A549 (cell line): ENCODE measurements around the gene KCNG2. TPM values are rescaled to one million over a fixed set of nuclear protein-coding genes. Genes with fewer than 3 reads are reported as not detected.

Experiments
- ATAC-seq, 2 experiments: fragments of 200-7000 bp in 1 of 2; fragments of >200 bp in 1 of 2; cut with Nextera tagmentation in 1 of 2; cut with Tn5 transposase in 1 of 2; 3 replicates each; pipeline versions ENCODE4 v1.8.0 to v1.9.1; 2018 to 2020; ENCODE audit warnings: mild to moderate bottlenecking in 1 of 2, moderate library complexity in 1 of 2
- CTCF ChIA-PET: fragments of 300-600 bp; sonication (Branson Sonifier 250); formaldehyde crosslinking; extraction: SDS; loops from one replicate; lab custom pipeline; 2021; ENCODE audit warnings: antibody characterized with exemption, inconsistent platforms; lab: Yijun Ruan, JAX
- POLR2A ChIA-PET: fragments of 350-600 bp; formaldehyde crosslinking; extraction: SDS; loops from one replicate; lab custom pipeline; 2021; ENCODE audit warnings: antibody characterized with exemption, inconsistent platforms; lab: Yijun Ruan, JAX
- DNase-seq, 2 experiments: peaks; one replicate each; pipeline versions ENCODE4 v3.0.0 to v3.0.0-alpha.2; 2011 to 2016; ENCODE audit warnings: low read depth in 1 of 2, low spot score in 1 of 2
- FAIRE-seq: peaks from 2 replicates; lab custom pipeline; 2011; peaks lifted over from hg19 to GRCh38; lab: Jason Lieb, UNC
- H3K27ac ChIP-seq, 2 experiments: fragments of >200 bp; sonication (Bioruptor Twin); formaldehyde crosslinking; 3 replicates each; pipeline ENCODE4 v1.5.1; 2016 to 2017
- H3K4me1 ChIP-seq: fragments of >200 bp; sonication (Bioruptor Twin); formaldehyde crosslinking; 3 replicates; pipeline ENCODE4 v1.6.1; 2016
- H3K4me2 ChIP-seq: fragments of >200 bp; sonication (Bioruptor Twin); formaldehyde crosslinking; 3 replicates; pipeline ENCODE4 v1.6.1; 2016
- H3K4me3 ChIP-seq: fragments of >200 bp; sonication (Bioruptor Twin); formaldehyde crosslinking; 3 replicates; pipeline ENCODE4 v1.5.1; 2016
- H3K9me3 ChIP-seq: fragments of >200 bp; sonication (Bioruptor Twin); formaldehyde crosslinking; 3 replicates; pipeline ENCODE4 v1.6.1; 2016
- ATOH8 ChIP-seq: fragments of 250-450 bp; sonication (Bioruptor Pico); IDR thresholded peaks from 2 replicates; pipeline ENCODE4 v1.5.0; 2020; ENCODE audit warnings: low read depth, mild to moderate bottlenecking, moderate library complexity
- BCL3 ChIP-seq: fragments of >200 bp; sonication (Bioruptor Twin); formaldehyde crosslinking; IDR thresholded peaks from 3 replicates; pipeline ENCODE4 v1.6.1; 2016
- CBX8 ChIP-seq: fragments of 200-600 bp; sonication (generic); IDR thresholded peaks from 2 replicates; pipeline ENCODE4 v1.6.1; 2016
- EHMT2 ChIP-seq: fragments of 200-600 bp; sonication (generic); IDR thresholded peaks from 2 replicates; pipeline ENCODE4 v1.6.1; 2016; ENCODE audit warnings: antibody characterized with exemption, low read depth, mild to moderate bottlenecking, moderate library complexity
- EP300 ChIP-seq, 2 experiments: fragments of >200 bp; sonication (Bioruptor Twin); formaldehyde crosslinking; IDR thresholded peaks; 2 replicates in 1 of 2; 3 replicates in 1 of 2; pipeline ENCODE4 v1.6.1; 2016 to 2017
- GATA3 ChIP-seq: IDR thresholded peaks from 2 replicates; pipeline ENCODE4 v1.6.1; 2012; ENCODE audit warnings: borderline replicate concordance
- HOXA7 ChIP-seq: fragments of 250-450 bp; sonication (Bioruptor Pico); IDR thresholded peaks from 2 replicates; pipeline ENCODE4 v1.5.0; 2020; ENCODE audit warnings: mild to moderate bottlenecking, moderate library complexity
- JUNB ChIP-seq: fragments of >200 bp; sonication (Bioruptor Twin); formaldehyde crosslinking; IDR thresholded peaks from 2 replicates; pipeline ENCODE4 v1.6.1; 2016
- KDM5A ChIP-seq: fragments of 200-600 bp; sonication (generic); IDR thresholded peaks from 2 replicates; pipeline ENCODE4 v1.6.1; 2016; ENCODE audit warnings: antibody characterized with exemption, mild to moderate bottlenecking
- MAFK ChIP-seq: fragments of 450-650 bp; IDR thresholded peaks from 2 replicates; pipeline ENCODE4 v1.6.1; 2014; ENCODE audit not compliant: partially characterized antibody
- MAX ChIP-seq: IDR thresholded peaks from 2 replicates; pipeline ENCODE4 v1.6.1; 2012
- NPAS2 ChIP-seq: fragments of 250-450 bp; sonication (Bioruptor Pico); IDR thresholded peaks from 2 replicates; pipeline ENCODE4 v1.8.0; 2022; ENCODE audit warnings: mild to moderate bottlenecking, moderate library complexity, borderline replicate concordance
- PBX3 ChIP-seq: IDR thresholded peaks from 2 replicates; pipeline ENCODE4 v1.6.1; 2012
- PHF8 ChIP-seq: fragments of 200-600 bp; sonication (generic); IDR thresholded peaks from 2 replicates; pipeline ENCODE4 v1.6.1; 2016; ENCODE audit warnings: low read depth, mild to moderate bottlenecking, antibody characterized with exemption, moderate library complexity, borderline replicate concordance
- POLR2A ChIP-seq: IDR thresholded peaks from 2 replicates; pipeline ENCODE4 v1.6.1; 2012; ENCODE audit warnings: mild to moderate bottlenecking, low read length
- SMC3 ChIP-seq: fragments of >200 bp; sonication (Bioruptor Twin); formaldehyde crosslinking; IDR thresholded peaks from 3 replicates; pipeline ENCODE4 v1.6.1; 2018; ENCODE audit warnings: inconsistent platforms
- SREBF2 ChIP-seq: fragments of 450-650 bp; IDR thresholded peaks from 2 replicates; pipeline ENCODE4 v1.6.1; 2014; ENCODE audit warnings: mild to moderate bottlenecking, moderate library complexity
- TFCP2L1 ChIP-seq: fragments of 250-450 bp; sonication (Bioruptor Pico); IDR thresholded peaks from 2 replicates; pipeline ENCODE4 v1.5.0; 2021; ENCODE audit warnings: mild to moderate bottlenecking
- TP53 ChIP-seq: fragments of 250-450 bp; sonication (Bioruptor Pico); IDR thresholded peaks from 2 replicates; pipeline ENCODE4 v1.5.0; 2021; ENCODE audit warnings: mild to moderate bottlenecking, moderate library complexity
- WGBS: methylation state at CpG from one replicate; pipeline ENCODE4 v1.1.6; 2017; ENCODE audit errors: missing lambda C conversion rate; 5-methylcytosine and 5-hydroxymethylcytosine counted together
- polyA plus RNA-seq, 4 experiments: library from polyadenylated mRNA; depleted of rRNA in 3 of 4; stranded (reverse); fragments of >200 nt; fragmentation: RNase III in 1 of 4; extraction: RNeasy Plus Mini Kit Qiagen cat#74134 plus additional on column Dnase treatment in 1 of 4; gene quantifications; 2 replicates in 3 of 4; 3 replicates in 1 of 4; pipeline ENCODE4 v1.2.3, GENCODE V29; 2011 to 2017

The KCNG2 gene
- polyA plus RNA-seq, 2 of the 4 experiments (the other 2 are of a cell fraction), result not detected

- no peak for DNase-seq
- CTCF ChIA-PET, result no interaction called here
- no peak overlapping the region for H3K27ac ChIP-seq
- no peaks in the 10 kb centered on the region for H3K4me1 ChIP-seq
- H3K9me3 ChIP-seq, result peaks cover 8% of the 10 kb centered on the region; the same call in 1 of the 3 replicates
- POLR2A ChIA-PET, result no interaction called here
- TF ChIP-seq EHMT2 (no peak), TFCP2L1 (CRISPR knock-in tag) (no peak), CBX8 (no peak), SREBF2 (no peak), MAFK (no peak), POLR2A (no peak), MAX (no peak), GATA3 (no peak), SMC3 (no peak)
- TF ChIP-seq, all 56 proteins: peak for 0
- Histone ChIP-seq H3K4me3 (no peak overlapping the region), H3K4me2 (no peak overlapping the region)
- WGBS, result 81% methylated on average over 11 of the region's 24 CpGs
- ATAC-seq (no peak), FAIRE-seq (no peak)
Observed at GRCh38 chr18:79770826-79771225, 26.9 kb upstream of the KCNG2 start.

DNA sequence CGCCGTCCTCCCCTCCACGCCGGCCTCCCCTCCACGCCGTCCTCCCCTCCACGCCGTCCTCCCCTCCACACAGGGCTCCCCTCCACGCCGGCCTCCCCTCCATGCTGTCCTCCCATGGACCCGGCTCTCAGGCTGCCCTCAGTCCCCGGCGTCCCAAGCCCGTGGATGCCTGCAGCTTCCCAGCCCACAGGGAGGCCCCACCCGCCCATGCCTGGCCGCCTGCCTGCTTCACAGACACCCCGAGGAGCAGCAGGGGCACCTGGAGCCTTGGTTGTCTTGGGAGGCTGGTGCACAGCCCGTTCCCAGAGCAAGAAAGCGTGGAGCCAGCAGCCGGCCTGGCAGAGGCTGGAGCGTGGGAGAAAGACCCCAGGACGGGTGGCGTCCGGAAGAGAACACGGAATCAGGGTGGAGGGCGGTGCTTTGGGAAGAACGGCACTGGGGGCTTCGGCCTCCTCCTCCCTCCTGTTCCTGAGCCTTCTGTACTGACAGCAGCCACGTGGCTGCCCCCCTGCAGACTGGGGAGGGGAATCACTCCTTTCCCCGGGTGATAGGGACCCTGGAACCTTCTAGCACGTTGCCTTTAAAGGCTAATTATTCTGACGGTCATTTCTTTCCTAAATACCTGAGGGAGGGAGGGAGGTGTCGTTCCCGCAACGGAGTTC is 26.2 kb upstream of the KCNG2 start:
- ChIA-PET POLR2A (no interaction called here), CTCF (no interaction called here)
- no peak overlapping the region for H3K4me3 ChIP-seq
- H3K4me1 ChIP-seq, result no peaks in the 10 kb centered on the region
- H3K27ac ChIP-seq, result no peak overlapping the region
- no peak for ATAC-seq
- H3K4me2 ChIP-seq, result no peak overlapping the region
- WGBS, result 20% methylated on average over 4 of the region's 35 CpGs
- TF ChIP-seq NPAS2, result no peak
- no peak for TF ChIP-seq TFCP2L1 (CRISPR knock-in tag)
- no peak for TF ChIP-seq SREBF2
- TF ChIP-seq BCL3, result no peak
- TF ChIP-seq EP300 (IDR thresholded peaks at IDR 0.05), result no peak
- peaks cover 8% of the 10 kb centered on the region; the same call in 1 of the 3 replicates for H3K9me3 ChIP-seq
- no peak for DNase-seq
- no peak for FAIRE-seq

DNA sequence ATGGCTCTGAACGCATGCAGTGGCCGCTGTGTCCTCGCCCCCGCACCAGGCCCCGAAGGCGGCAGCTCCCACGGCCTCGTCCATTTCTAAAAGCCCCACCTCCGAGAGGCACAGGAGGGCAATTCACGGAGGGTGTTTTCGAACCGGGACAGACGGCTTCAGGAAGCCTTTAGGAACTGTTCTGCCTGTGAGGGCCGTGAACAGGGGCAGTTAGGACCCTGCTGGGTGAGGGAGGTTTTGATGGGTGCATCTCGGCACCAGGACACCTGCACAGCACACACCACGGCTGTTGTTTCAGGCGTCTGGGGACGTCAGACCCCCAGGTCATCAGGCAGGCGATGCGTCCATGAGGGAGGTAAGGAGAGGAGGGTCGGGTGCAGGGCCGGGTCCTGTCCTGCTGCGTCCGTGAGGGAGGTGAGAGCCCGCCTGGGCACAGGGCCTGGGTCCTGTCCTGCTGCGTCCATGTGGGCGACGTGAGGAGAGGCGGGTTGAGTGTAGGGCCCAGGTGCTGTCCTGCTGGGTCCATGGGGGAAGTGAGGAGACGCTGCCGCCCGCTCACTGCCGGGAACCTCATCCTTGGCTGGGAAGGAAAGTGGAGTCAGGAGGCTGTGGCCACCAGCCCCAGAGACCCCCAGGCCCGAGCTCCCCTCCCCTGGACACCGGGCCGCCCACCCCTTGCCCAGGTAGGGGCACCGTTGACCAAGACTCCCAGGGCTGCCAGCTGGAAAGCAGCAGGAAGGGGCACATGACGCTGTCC is 25.5 kb upstream of the KCNG2 start:
- ChIA-PET CTCF (no interaction called here), POLR2A (no interaction called here)
- Histone ChIP-seq H3K9me3 (peaks cover 8% of the 10 kb centered on the region; the same call in 1 of the 3 replicates), H3K4me3 (no peak overlapping the region), H3K27ac (no peak overlapping the region), H3K4me2 (no peak overlapping the region), H3K4me1 (no peaks in the 10 kb centered on the region)
- no peak; a peak in 2 of 6 replicates for ATAC-seq
- 33% methylated on average over 24 of the region's 38 CpGs for WGBS
- no peak for FAIRE-seq
- TF ChIP-seq ATOH8 (CRISPR knock-in tag), result no peak
- TF ChIP-seq HOXA7, result no peak
- no peak for TF ChIP-seq JUNB
- TF ChIP-seq PBX3, result no peak
- TF ChIP-seq TP53 (CRISPR knock-in tag), result no peak
- no peak for TF ChIP-seq KDM5A
- no peak for TF ChIP-seq PHF8
- no peak for DNase-seq
